ENCODE measurements around the gene C1QA. TPM values are rescaled to one million over a fixed set of nuclear protein-coding genes. Genes with fewer than 3 reads are reported as not detected.

The C1QA gene
- total RNA-seq = not detected

- H3K36me3 Mint-ChIP-seq = no peaks in the 10 kb centered on the region
- H3K9me3 Mint-ChIP-seq = no peaks in the 10 kb centered on the region
- no peak within 1 kb of the TSS for H3K27ac Mint-ChIP-seq
- DNase-seq = no peak
- H3K4me1 Mint-ChIP-seq = no peaks in the 10 kb centered on the region
- H3K27me3 Mint-ChIP-seq = peaks cover 28% of the 10 kb centered on the region
- H3K4me3 Mint-ChIP-seq = no peak within 1 kb of the TSS
Observed at GRCh38 chr1:22636353-22636752, at the start of gene C1QA. Gene C1QA, plus strand, starts transcription at chr1:22636628. Its CDS starts 989 bp downstream, at chr1:22637617.

- Mint-ChIP-seq H3K27me3 (peaks cover 15% of the 10 kb centered on the region), H3K4me3 (no peak overlapping the region), H3K36me3 (no peaks in the 10 kb centered on the region), H3K27ac (no peak overlapping the region), H3K9me3 (no peaks in the 10 kb centered on the region), H3K4me1 (no peaks in the 10 kb centered on the region)
- no peak for DNase-seq
Observed at GRCh38 chr1:22587247-22587646, 49.2 kb upstream of the C1QA start.

GRCh38 chr1:22588899-22589422 is 47.5 kb upstream of the C1QA start:
- DNase-seq = no peak
- H3K4me1 Mint-ChIP-seq = no peaks in the 10 kb centered on the region
- no peak overlapping the region for H3K27ac Mint-ChIP-seq
- H3K9me3 Mint-ChIP-seq = no peaks in the 10 kb centered on the region
- H3K36me3 Mint-ChIP-seq = no peaks in the 10 kb centered on the region
- no peak overlapping the region for H3K4me3 Mint-ChIP-seq
- H3K27me3 Mint-ChIP-seq = peaks cover 17% of the 10 kb centered on the region

GRCh38 chr1:22591576-22591975 is 44.9 kb upstream of the C1QA start:
- no peaks in the 10 kb centered on the region for H3K36me3 Mint-ChIP-seq
- no peak for DNase-seq
- no peaks in the 10 kb centered on the region for H3K4me1 Mint-ChIP-seq
- no peaks in the 10 kb centered on the region for H3K9me3 Mint-ChIP-seq
- H3K27ac Mint-ChIP-seq = no peak overlapping the region
- H3K4me3 Mint-ChIP-seq = no peak overlapping the region
- H3K27me3 Mint-ChIP-seq = peaks cover 31% of the 10 kb centered on the region

- no peak overlapping the region for H3K27ac Mint-ChIP-seq
- H3K9me3 Mint-ChIP-seq = no peaks in the 10 kb centered on the region
- no peaks in the 10 kb centered on the region for H3K36me3 Mint-ChIP-seq
- DNase-seq = no peak
- H3K4me1 Mint-ChIP-seq = no peaks in the 10 kb centered on the region
- H3K27me3 Mint-ChIP-seq = peaks cover 31% of the 10 kb centered on the region
- no peak overlapping the region for H3K4me3 Mint-ChIP-seq
Observed at GRCh38 chr1:22592051-22592450, 44.4 kb upstream of the C1QA start.

- DNase-seq = no peak
- no peak overlapping the region for H3K4me3 Mint-ChIP-seq
- no peak overlapping the region for H3K27ac Mint-ChIP-seq
- H3K36me3 Mint-ChIP-seq = no peaks in the 10 kb centered on the region
- peaks cover 31% of the 10 kb centered on the region for H3K27me3 Mint-ChIP-seq
- no peaks in the 10 kb centered on the region for H3K9me3 Mint-ChIP-seq
- no peaks in the 10 kb centered on the region for H3K4me1 Mint-ChIP-seq
Observed at GRCh38 chr1:22592919-22593790, 43.3 kb upstream of the C1QA start.

- Mint-ChIP-seq H3K4me3 (no peak overlapping the region), H3K27ac (no peak overlapping the region), H3K9me3 (no peaks in the 10 kb centered on the region), H3K27me3 (peaks cover 34% of the 10 kb centered on the region), H3K36me3 (no peaks in the 10 kb centered on the region), H3K4me1 (no peaks in the 10 kb centered on the region)
- DNase-seq = no peak
Observed at GRCh38 chr1:22594396-22594795, 42.0 kb upstream of the C1QA start.

- no peak for DNase-seq
- H3K27ac Mint-ChIP-seq = no peak overlapping the region
- H3K27me3 Mint-ChIP-seq = peaks cover 33% of the 10 kb centered on the region
- no peaks in the 10 kb centered on the region for H3K4me1 Mint-ChIP-seq
- no peaks in the 10 kb centered on the region for H3K36me3 Mint-ChIP-seq
- no peaks in the 10 kb centered on the region for H3K9me3 Mint-ChIP-seq
- no peak overlapping the region for H3K4me3 Mint-ChIP-seq
Observed at GRCh38 chr1:22595108-22595507, 41.3 kb upstream of the C1QA start.

GRCh38 chr1:22597301-22597965 is 39.0 kb upstream of the C1QA start:
- Mint-ChIP-seq H3K27me3 (peaks cover 19% of the 10 kb centered on the region), H3K9me3 (no peaks in the 10 kb centered on the region), H3K36me3 (no peaks in the 10 kb centered on the region), H3K4me1 (no peaks in the 10 kb centered on the region), H3K27ac (no peak overlapping the region), H3K4me3 (no peak overlapping the region)
- DNase-seq = no peak

- Mint-ChIP-seq H3K27me3 (peaks cover 22% of the 10 kb centered on the region), H3K36me3 (no peaks in the 10 kb centered on the region), H3K27ac (no peak overlapping the region), H3K4me1 (no peaks in the 10 kb centered on the region), H3K4me3 (no peak overlapping the region), H3K9me3 (no peaks in the 10 kb centered on the region)
- DNase-seq = no peak
Observed at GRCh38 chr1:22597996-22598395, 38.4 kb upstream of the C1QA start.

GRCh38 chr1:22598736-22599135 is 37.7 kb upstream of the C1QA start:
- H3K4me3 Mint-ChIP-seq = no peak overlapping the region
- H3K4me1 Mint-ChIP-seq = no peaks in the 10 kb centered on the region
- peaks cover 25% of the 10 kb centered on the region for H3K27me3 Mint-ChIP-seq
- H3K27ac Mint-ChIP-seq = no peak overlapping the region
- no peaks in the 10 kb centered on the region for H3K9me3 Mint-ChIP-seq
- no peaks in the 10 kb centered on the region for H3K36me3 Mint-ChIP-seq
- no peak for DNase-seq

- Mint-ChIP-seq H3K36me3 (no peaks in the 10 kb centered on the region), H3K4me1 (no peaks in the 10 kb centered on the region), H3K27me3 (peaks cover 30% of the 10 kb centered on the region), H3K4me3 (no peak overlapping the region), H3K9me3 (no peaks in the 10 kb centered on the region), H3K27ac (no peak overlapping the region)
- no peak for DNase-seq
Observed at GRCh38 chr1:22600071-22600816, 36.2 kb upstream of the C1QA start.

GRCh38 chr1:22600817-22601605 is 35.4 kb upstream of the C1QA start:
- H3K9me3 Mint-ChIP-seq = no peaks in the 10 kb centered on the region
- H3K27me3 Mint-ChIP-seq = peaks cover 32% of the 10 kb centered on the region
- DNase-seq = no peak
- H3K4me1 Mint-ChIP-seq = no peaks in the 10 kb centered on the region
- H3K4me3 Mint-ChIP-seq = no peak overlapping the region
- no peak overlapping the region for H3K27ac Mint-ChIP-seq
- H3K36me3 Mint-ChIP-seq = no peaks in the 10 kb centered on the region

- no peak overlapping the region for H3K4me3 Mint-ChIP-seq
- H3K27me3 Mint-ChIP-seq = peaks cover 36% of the 10 kb centered on the region
- no peak overlapping the region for H3K27ac Mint-ChIP-seq
- H3K4me1 Mint-ChIP-seq = no peaks in the 10 kb centered on the region
- H3K36me3 Mint-ChIP-seq = no peaks in the 10 kb centered on the region
- DNase-seq = no peak
- no peaks in the 10 kb centered on the region for H3K9me3 Mint-ChIP-seq
Observed at GRCh38 chr1:22601610-22602009, 34.8 kb upstream of the C1QA start.

All from activated naive CD8-positive, alpha-beta T cell treated with anti-CD3 and anti-CD28 coated beads for 36 hours (primary cell).